GM19099 (cell line): Measurements from ENCODE around the gene MBNL3.

ENCODE experiments used
- POLR2A ChIP-seq: IDR thresholded peaks from 3 replicates; pipeline ENCODE4 v1.6.1; 2011; ENCODE audit warnings: low read depth; ENCODE audit not compliant: insufficient read length; ENCODE audit errors: extremely low read depth

MBNL3 gene

DNA sequence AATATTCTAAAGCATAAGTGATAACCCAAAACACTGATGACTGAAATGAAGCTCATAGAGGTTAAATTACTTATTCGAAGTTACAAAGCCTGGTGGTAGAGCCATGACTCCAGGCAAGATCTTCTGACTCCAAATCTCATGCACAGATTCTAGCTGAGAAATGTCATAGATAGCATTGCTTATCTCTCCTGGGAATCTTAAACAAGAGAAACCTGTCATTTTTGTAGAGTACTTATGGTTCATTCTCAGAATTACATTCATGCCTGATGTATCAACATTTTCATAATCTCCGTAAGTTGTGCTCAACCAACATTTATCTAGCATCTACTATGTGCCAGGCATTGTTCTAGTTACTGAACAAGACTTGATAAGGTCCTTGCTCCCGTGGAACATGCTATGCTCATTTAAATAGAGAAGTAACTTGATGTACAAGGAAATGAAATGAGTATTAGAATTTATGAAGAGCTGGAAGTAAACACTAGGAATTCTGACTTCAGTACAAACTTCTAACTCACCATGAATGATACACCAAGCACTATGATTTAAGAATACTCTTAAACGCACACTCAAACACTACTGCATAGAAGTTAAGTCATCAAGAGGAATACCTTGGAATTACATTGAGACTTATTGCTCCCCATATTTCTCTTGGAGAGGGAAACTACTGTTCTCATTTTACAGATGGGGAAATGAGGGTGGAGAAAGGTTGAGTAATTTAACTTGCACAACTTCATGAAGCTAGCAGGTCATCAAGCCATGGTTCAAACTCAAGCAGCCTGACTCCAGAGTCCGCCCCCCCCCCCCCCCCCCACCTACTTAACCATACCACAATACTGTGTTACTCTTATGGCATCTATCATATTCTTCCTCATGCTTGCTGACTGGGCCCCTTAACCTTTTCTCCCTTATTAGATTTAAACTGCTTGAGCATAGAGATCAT, 45.4 kb downstream of the MBNL3 start:
- no peak for TF ChIP-seq POLR2A

DNA sequence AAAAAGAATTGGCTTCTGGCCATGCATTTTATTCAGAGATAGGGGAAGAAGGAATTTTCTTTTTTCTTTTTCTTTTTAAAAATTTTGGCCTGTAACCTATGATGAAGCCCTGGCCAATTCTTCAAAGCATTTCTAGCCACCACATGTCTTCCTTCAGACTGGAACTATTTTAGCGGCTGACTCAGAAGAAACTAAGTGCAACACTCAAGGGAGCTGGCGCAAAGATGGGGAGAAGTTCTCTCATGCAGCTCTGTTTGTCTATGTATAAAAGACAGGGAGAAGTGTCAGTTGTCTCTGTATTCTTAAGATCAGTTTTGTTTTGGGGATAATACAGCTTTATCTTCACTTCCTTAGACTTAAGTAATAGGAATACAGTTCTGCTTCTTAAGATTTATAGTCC, 46.1 kb downstream of the MBNL3 start:
- TF ChIP-seq POLR2A, result no peak

DNA sequence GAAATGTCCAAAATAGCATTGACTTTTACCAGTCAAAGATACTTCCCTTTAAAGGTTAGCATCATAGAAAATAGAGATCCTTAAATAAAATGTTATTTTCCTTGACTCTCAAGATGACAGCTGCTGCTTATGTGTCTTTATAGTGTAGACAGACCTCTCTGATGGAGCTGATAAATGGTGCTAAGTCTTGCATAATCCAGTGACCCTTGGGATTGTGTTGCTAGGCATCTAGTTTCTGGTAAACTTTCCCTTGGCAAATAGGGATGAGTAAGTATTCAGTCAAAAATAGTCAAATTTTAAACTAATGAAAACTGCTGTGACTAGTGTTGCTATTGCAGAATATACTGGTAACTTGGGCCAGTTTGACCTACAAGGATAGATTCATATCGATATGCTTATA, 53.6 kb downstream of the MBNL3 start:
- TF ChIP-seq POLR2A, result no peak

DNA sequence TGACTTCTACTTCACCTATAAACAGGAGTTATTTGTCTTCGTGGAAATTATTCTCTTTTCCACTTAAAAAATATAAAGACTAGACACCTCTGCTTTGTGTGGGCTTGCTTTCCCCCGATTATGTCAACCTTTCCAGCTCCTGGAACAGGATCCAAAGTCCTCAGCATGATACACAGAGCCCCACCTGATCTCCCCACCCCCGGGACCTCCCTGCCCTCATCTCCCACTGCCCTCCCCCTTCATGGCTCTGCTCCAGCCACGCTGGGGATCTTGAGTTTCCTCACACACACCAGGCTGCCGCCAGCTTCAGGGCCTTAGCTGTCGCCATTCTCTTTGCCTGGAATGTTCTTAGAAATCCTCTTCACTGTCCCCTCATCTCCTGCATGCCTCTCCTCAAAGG, 55.3 kb downstream of the MBNL3 start:
- no peak for TF ChIP-seq POLR2A

DNA sequence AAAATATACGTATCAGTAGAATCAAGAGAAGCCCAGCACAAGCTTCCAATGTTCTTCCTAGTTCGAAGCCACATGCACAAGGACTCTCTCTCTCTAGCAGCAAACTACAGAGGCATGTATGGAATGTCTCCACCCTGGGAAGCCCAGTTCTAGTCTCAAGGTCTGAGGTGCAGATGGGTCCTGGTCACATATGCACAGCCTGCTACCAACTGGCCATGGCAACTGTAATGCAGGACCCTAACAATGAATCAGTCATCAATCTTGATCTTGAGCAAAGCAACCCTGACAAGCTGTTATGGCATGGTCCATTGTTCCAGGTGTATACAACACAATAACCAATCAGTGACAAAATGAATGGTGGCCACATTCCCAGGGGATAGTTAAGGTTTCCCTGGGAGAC, 55.8 kb downstream of the MBNL3 start:
- no peak for TF ChIP-seq POLR2A

DNA sequence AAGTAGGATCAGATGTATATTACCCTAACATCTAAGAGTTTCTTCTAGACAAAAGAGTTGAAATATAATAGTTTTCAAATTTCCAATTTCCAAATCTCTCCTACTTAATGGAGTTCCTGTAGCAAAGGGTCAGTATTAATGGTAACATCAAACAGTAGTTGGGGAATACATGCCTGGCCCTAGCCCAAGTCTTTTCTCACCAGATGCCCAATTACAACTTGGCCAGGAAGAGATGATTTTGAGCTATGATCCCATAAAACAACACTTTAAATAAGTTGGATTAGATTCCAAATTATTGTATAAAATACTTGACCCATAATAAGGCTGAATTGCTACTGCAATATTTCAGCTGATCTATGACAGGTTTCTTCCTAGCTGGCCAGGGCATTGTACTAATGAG, 59.9 kb downstream of the MBNL3 start:
- TF ChIP-seq POLR2A, result no peak

DNA sequence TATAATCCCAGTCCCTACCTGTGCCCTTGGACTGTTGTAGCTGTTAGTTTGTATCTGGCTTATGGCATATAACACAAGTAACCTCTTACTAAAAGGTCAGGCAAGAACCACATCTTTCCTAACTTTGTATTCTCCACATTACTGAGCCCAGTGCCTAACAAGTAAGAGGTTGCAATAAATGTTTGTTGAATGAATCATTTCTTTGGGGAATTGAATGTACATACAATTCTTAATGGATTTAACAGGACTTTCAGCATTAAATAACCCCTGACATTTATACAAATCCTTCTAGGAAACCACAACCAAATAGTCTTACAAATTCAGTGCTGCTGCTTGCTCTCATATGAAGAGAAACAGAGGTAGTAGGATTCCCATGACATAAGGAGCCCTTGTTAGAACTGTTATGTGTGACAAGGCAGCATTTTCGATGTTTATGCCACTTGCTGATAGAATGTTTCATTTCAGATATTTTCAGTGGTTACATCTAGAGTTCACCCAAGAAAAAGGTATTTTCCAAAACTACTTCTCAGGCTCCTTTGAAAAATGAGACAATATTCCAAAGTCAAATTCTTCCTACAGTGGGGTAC, 62.0 kb downstream of the MBNL3 start:
- no peak for TF ChIP-seq POLR2A

DNA sequence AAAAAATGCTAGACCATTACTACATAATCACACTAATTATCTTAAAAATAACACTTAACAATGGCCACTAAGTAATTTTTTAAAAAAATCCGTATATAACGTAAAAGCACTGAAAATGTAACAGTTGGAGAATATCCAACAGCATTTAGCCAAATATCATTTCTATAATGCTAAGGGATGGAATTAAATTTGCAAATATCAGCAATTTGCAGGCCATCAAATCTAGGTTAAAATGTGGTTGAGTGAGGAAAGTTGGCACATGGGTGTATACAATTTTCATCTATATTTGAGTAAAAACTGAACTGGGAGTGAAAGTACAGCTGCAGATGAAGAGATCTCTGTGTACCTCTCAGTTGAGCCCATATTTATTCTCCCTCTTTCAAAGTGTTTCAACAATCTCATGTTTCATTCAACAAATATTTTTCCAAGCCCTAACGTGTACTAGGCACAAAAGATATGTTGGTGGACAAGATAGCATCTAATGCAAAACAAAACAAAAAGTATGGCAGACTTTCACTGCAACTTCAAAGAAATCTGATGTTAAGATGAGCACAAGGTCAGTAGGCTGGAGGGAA, 63.0 kb downstream of the MBNL3 start:
- TF ChIP-seq POLR2A, result no peak

DNA sequence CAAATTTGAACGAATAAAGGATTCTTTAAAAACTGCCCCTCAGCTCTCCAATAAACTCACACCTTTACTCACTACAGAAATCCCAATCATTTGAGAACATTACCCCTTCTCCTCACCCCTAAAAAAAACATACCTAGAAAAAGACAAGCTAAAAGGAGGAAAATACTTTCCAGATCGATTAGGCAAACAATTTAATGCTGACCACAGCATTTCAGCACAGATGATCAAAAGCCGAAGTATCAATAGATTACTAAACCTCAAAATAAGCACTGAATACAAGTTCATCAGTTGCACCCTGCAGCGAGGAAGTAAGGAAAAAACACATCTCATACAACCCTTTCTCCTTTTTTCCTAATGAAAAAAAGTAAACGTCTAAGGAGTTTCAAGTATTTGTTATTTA, 65.5 kb downstream of the MBNL3 start:
- no peak for TF ChIP-seq POLR2A

DNA sequence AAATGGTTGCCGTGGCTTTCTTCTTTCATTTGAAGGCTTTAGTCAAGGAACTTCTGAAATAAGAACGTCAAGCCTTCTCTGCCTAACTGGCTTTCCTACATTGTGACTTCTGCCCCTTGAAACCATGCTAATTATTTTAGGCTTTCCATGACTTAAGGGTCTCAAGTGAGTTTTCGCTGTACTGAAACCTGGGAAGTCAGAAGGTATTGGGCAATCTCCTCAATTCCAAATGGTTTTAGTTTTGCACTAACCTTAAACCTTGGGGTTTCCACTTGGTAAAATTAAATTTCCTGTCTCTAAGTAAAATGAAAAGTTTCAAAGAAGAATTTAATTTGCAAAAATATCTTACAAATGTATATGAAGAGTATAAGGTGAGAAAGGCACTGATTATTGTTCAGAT, 73.8 kb downstream of the MBNL3 start:
- TF ChIP-seq POLR2A, result no peak

DNA sequence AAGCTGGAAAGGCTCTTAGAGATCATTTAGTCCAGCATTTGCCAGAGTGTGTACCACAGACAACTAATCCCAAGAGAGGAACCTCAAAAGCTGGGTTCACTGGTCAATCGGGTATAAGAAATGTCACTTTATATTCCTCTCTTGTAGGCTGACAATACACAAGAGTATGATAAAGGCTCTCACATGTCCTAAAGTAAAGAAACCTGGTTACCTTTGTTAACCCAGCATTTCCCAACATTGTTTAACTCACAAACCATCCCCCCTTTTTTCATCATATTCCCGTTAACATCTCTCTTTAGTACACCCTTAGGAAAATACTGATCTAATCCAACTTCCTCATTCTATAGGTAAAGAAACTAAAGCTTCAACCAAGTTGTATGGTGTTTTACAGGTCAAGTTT, 74.4 kb downstream of the MBNL3 start:
- no peak for TF ChIP-seq POLR2A

DNA sequence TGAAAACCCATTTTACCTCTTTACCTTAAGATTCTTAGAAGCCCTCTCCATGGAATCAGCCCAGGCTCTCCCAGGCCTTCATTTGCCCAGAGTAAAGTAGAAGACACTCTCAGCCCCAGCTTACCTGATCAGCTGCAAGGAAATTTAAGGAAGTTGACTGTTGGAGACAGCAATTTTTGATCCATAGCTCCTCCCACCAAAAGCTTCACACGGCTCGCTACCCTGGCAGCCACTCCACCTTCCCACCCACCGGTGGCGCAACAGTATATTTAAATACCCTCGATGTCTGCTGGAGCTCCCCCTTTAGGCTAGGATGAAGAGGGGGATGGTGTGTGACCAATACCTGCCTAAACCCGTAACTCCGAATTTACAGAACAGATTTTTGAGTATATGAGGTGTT, 75.4 kb downstream of the MBNL3 start:
- no peak for TF ChIP-seq POLR2A

DNA sequence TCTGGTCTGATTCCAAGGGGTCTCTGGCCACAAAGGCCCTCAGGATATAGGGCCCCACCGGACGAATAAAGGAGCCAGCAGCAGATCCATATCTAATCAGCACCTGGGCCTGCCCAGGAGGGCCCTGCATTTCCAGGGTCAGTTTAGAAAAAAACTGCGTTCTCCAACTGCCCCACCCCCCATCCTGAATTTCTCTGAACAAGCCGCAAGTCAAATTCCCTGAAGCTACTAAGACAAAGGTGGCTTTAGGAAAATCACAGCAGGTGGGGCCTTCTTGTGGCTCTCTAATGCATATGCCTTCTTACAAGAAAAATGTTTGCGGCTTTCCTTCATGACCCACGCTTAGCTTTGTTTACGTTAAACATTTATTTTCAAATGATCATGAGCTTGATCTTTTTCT, 76.6 kb downstream of the MBNL3 start:
- no peak for TF ChIP-seq POLR2A

DNA sequence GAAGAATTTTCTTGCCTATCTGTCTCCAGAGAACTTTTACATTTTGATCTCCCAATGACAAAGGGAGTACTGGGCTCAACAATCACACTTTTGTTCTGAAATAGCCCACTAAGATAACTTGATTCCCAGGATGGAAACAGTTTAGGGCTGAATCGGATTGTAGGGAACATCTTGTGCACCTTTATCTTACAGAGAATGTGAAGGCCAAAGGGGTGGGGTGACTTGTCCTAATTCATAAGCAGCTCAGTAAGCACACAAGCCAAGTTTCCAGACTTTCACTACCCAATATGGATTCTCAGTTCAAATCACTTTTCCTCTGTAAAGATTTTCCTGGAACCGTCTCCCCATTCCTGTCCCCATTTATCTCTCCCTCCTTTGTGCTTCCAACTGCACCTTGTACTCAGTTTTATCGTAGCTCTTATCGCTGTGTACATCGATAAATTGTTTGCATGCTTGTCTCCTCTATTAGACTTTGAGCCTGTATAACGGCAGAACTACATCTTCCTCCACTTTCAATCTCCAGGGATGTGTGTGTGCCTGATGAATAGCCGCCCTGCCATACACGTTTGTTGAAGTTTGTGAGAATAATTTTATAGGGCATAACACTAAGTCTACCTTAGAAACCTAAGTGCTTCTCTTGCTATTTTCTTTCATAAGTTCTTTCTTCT, 77.4 kb downstream of the MBNL3 start:
- TF ChIP-seq POLR2A, result no peak

DNA sequence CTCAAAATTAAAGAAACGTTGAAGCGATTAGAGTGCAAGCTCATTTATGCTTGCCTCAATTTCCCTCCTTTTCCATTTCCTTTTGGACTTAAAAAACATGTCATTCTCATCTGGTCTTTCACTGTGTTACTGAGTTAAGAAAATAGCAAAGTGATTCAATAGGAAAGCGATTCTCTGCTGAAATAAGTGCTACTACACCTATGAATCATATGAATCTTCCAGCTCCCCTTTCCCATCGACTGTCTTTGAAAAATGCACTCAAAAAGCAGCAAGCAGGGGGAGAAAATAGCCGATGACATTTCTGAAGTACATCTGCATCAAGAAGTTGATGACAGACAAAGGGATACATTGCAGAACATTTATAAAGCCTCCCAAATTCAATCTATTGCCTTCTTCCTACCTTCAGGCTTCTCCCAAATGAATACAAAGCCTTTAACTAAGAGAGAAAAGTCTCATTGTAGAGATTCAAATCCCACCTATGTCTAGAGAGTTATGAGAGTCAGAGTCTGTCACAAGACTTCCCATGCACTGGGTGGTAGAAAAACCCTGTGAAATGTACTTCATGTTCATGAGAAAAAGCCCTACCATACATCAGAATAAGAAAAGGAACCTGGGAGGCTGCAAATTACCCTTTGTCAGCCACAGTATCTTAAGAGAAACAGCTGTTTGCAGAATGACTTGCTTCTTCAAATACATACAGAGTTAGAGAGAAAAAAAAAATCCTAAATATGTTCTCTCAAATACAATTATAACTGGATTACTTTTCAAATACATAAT, 78.9 kb downstream of the MBNL3 start:
- no peak for TF ChIP-seq POLR2A
